DMS114 treated with DMSO at 0.1 percent for 48 hours (cell line): ENCODE data around the gene PRR11.
A peak's percentile ranks its signal among the peaks of the same experiment; 100 is the strongest.
"Not testable (repeated sequence)": the region's sequence is repeated elsewhere in the genome, so short reads cannot be mapped to it uniquely, and the experiment has no call there.

Source experiments
- DNase-seq: peaks from one replicate; lab custom pipeline; 2025; ENCODE audit not compliant: unreplicated experiment; lab: John Stamatoyannopoulos, UW

The PRR11 gene

GRCh38 chr17:59219370-59219769 lies 63.8 kb downstream of the PRR11 start:
- DNase-seq: no peak

GRCh38 chr17:59219992-59220327 lies 64.4 kb downstream of the PRR11 start:
- no peak for DNase-seq

- peak; percentile 86 for DNase-seq
Measured at GRCh38 chr17:59220328-59221158, 65.0 kb downstream of the PRR11 start, which contains the start of gene GDPD1. Gene GDPD1 (plus strand): TSS chr17:59220511. CDS start chr17:59220610, 99 bp downstream.

- DNase-seq: no peak
Measured at GRCh38 chr17:59221159-59221847, 65.8 kb downstream of the PRR11 start.

GRCh38 chr17:59223813-59224212 lies 68.3 kb downstream of the PRR11 start:
- DNase-seq: no peak

GRCh38 chr17:59228588-59228987 lies 73.0 kb downstream of the PRR11 start:
- DNase-seq: not testable (repeated sequence)

GRCh38 chr17:59230764-59231163 lies 75.2 kb downstream of the PRR11 start:
- DNase-seq: no peak

GRCh38 chr17:59234631-59235030 lies 79.1 kb downstream of the PRR11 start:
- no peak for DNase-seq

GRCh38 chr17:59238906-59239305 lies 83.4 kb downstream of the PRR11 start:
- DNase-seq: no peak

GRCh38 chr17:59244081-59244480 lies 88.5 kb downstream of the PRR11 start:
- DNase-seq: no peak
